ENCODE results near the gene CHRDL1.

Gene CHRDL1

DNA sequence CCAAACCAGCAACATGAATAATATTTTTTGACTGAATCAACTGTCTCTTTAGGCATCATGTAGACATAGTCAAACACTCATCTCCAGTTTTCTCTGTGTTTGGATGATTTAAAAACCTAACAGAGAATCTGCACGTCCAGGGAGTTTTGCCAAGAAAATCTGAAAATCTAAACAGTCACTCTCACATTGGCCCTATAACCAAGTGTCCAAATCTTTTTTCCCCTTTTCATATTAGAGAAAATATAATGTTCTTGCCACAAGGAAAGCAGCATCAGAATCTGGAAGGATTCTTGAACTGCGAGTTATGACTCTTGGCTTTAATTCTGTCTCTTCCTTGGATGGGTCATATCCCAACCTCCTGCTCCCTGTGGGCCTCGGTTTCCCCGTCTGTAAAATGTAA lies 8.8 kb upstream of the CHRDL1 start:
- Histone ChIP-seq H2AK5ac (ENCODE audit: low read length, severe bottlenecking) (no peak overlapping the region), H3K4me3 (ENCODE audit: insufficient read depth in 1 of 2, low read depth in 1 of 2, low read length in 2 of 2) (no peak overlapping the region), H3K9ac (ENCODE audit: low read length) (no peak overlapping the region), H3K79me1 (replicated peaks; ENCODE audit: low read length, poor library complexity, severe bottlenecking) (no peaks in the 10 kb centered on the region), H2BK15ac (ENCODE audit: low read depth, poor library complexity, severe bottlenecking) (no peak overlapping the region), H3K4ac (ENCODE audit: low read depth in 1 of 2, low read length in 2 of 2) (no peak overlapping the region), H3K14ac (ENCODE audit: low read length in 2 of 2) (no peak overlapping the region), H2BK5ac (ENCODE audit: low read depth, low read length, poor library complexity, severe bottlenecking) (no peak overlapping the region), H3K9me3 (ENCODE audit: control insufficient read depth, low read length) (no peaks in the 10 kb centered on the region), H3K23ac (ENCODE audit: low read length in 2 of 2) (no peak overlapping the region), H3K36me3 (ENCODE audit: control insufficient read depth in 1 of 2, insufficient read depth in 2 of 2, low read depth in 1 of 2, low read length in 2 of 2) (no peaks in the 10 kb centered on the region), H2AFZ (ENCODE audit: low read depth, low read length) (no peak overlapping the region), H3K27ac (ENCODE audit: low read length, poor library complexity, severe bottlenecking) (no peak overlapping the region), H4K91ac (ENCODE audit: low read length) (no peak overlapping the region), H3K4me1 (ENCODE audit: control insufficient read depth, insufficient read depth, low read depth, low read length) (no peaks in the 10 kb centered on the region), H3K27me3 (ENCODE audit: control insufficient read depth in 1 of 2, insufficient read depth in 1 of 2, low read length in 2 of 2) (peaks cover 0 to 39% of the 10 kb centered on the region in 2 experiments), H4K8ac (ENCODE audit: low read length) (no peak overlapping the region), H2BK120ac (ENCODE audit: low read depth, low read length) (no peak overlapping the region), H3K4me2 (ENCODE audit: low read length, poor library complexity, severe bottlenecking) (no peak overlapping the region), H3K18ac (ENCODE audit: low read depth in 1 of 2, low read length in 2 of 2) (no peak overlapping the region), H2BK12ac (ENCODE audit: low read length in 2 of 2) (no peak overlapping the region)
- 71% methylated on average over 4 of the region's 4 CpGs for WGBS
- no peak for DNase-seq

DNA sequence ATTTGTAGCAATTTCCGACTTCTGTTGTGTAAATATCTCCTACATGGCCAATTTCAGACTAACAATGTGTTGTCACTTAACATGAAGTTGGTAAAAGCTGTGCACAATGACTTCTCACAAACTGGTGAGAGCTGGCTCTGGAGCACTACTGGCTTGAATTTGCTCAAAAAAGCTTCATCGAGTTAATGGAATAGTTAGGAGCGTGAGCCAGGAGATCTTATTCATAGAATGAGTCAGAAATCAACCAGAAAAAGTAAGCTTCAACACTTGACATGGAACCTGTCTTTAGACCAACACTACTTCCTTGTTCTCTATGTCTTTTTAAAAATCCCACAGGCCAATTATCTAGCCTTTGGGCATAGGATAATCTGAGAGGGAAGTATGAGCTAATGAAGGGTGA lies 7.9 kb upstream of the CHRDL1 start:
- DNase-seq, result no peak
- Histone ChIP-seq H2AFZ (ENCODE audit: low read depth, low read length) (no peak overlapping the region), H3K4me2 (ENCODE audit: low read length, poor library complexity, severe bottlenecking) (no peak overlapping the region), H3K79me1 (replicated peaks; ENCODE audit: low read length, poor library complexity, severe bottlenecking) (no peaks in the 10 kb centered on the region), H3K4me3 (ENCODE audit: insufficient read depth in 1 of 2, low read depth in 1 of 2, low read length in 2 of 2) (no peak overlapping the region), H3K4ac (ENCODE audit: low read depth in 1 of 2, low read length in 2 of 2) (no peak overlapping the region), H3K9me3 (ENCODE audit: control insufficient read depth, low read length) (no peaks in the 10 kb centered on the region), H2AK5ac (ENCODE audit: low read length, severe bottlenecking) (no peak overlapping the region), H3K27ac (ENCODE audit: low read length, poor library complexity, severe bottlenecking) (no peak overlapping the region), H2BK12ac (ENCODE audit: low read length in 2 of 2) (no peak overlapping the region), H4K91ac (ENCODE audit: low read length) (no peak overlapping the region), H4K8ac (ENCODE audit: low read length) (no peak overlapping the region), H3K4me1 (ENCODE audit: control insufficient read depth, insufficient read depth, low read depth, low read length) (no peaks in the 10 kb centered on the region), H2BK15ac (ENCODE audit: low read depth, poor library complexity, severe bottlenecking) (no peak overlapping the region), H3K27me3 (ENCODE audit: control insufficient read depth in 1 of 2, insufficient read depth in 1 of 2, low read length in 2 of 2) (peaks cover 0 to 35% of the 10 kb centered on the region in 2 experiments), H3K9ac (ENCODE audit: low read length) (no peak overlapping the region), H2BK5ac (ENCODE audit: low read depth, low read length, poor library complexity, severe bottlenecking) (no peak overlapping the region), H3K36me3 (ENCODE audit: control insufficient read depth in 1 of 2, insufficient read depth in 2 of 2, low read depth in 1 of 2, low read length in 2 of 2) (no peaks in the 10 kb centered on the region), H3K14ac (ENCODE audit: low read length in 2 of 2) (no peak overlapping the region), H2BK120ac (ENCODE audit: low read depth, low read length) (no peak overlapping the region), H3K23ac (ENCODE audit: low read length in 2 of 2) (no peak overlapping the region), H3K18ac (ENCODE audit: low read depth in 1 of 2, low read length in 2 of 2) (no peak overlapping the region)
- no CpG with 5 or more reads among the region's 3 CpGs for WGBS

DNA sequence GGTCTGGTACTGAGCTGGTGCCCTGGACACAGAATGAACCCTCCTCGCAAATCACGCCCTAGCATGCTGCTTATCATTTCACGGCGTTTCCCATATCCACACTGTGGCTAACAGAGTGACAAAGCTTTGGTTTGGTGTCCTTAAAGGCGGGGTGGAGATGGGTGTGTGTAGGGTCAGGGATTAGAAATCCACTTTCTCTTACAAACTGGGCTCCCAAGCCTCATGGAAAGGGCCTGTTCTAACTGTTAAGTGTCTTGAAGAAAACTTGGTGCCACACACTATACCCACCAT lies 735 bp upstream of the CHRDL1 start:
- H4K91ac ChIP-seq (ENCODE audit: low read length), result no peak overlapping the region
- no peak overlapping the region for H3K14ac ChIP-seq (ENCODE audit: low read length in 2 of 2)
- H3K4me1 ChIP-seq (ENCODE audit: control insufficient read depth, insufficient read depth, low read depth, low read length), result peaks cover 5% of the 10 kb centered on the region
- no peak overlapping the region for H3K9ac ChIP-seq (ENCODE audit: low read length)
- H3K36me3 ChIP-seq (ENCODE audit: control insufficient read depth in 1 of 2, insufficient read depth in 2 of 2, low read depth in 1 of 2, low read length in 2 of 2), result no peaks in the 10 kb centered on the region
- no peak overlapping the region for H2AFZ ChIP-seq (ENCODE audit: low read depth, low read length)
- H3K27ac ChIP-seq (ENCODE audit: low read length, poor library complexity, severe bottlenecking), result no peak overlapping the region
- H3K23ac ChIP-seq (ENCODE audit: low read length in 2 of 2), result no peak overlapping the region
- H2BK5ac ChIP-seq (ENCODE audit: low read depth, low read length, poor library complexity, severe bottlenecking), result no peak overlapping the region
- H2AK5ac ChIP-seq (ENCODE audit: low read length, severe bottlenecking), result no peak overlapping the region
- no peak overlapping the region for H4K8ac ChIP-seq (ENCODE audit: low read length)
- H3K18ac ChIP-seq (ENCODE audit: low read depth in 1 of 2, low read length in 2 of 2), result no peak overlapping the region
- H3K79me1 ChIP-seq (replicated peaks; ENCODE audit: low read length, poor library complexity, severe bottlenecking), result no peaks in the 10 kb centered on the region
- peaks cover 11 to 47% of the 10 kb centered on the region in 2 experiments for H3K27me3 ChIP-seq (ENCODE audit: control insufficient read depth in 1 of 2, insufficient read depth in 1 of 2, low read length in 2 of 2)
- no peak overlapping the region for H2BK15ac ChIP-seq (ENCODE audit: low read depth, poor library complexity, severe bottlenecking)
- no CpG with 5 or more reads among the region's 5 CpGs for WGBS
- H3K4me3 ChIP-seq (ENCODE audit: insufficient read depth in 1 of 2, low read depth in 1 of 2, low read length in 2 of 2), result peak overlapping the region in 1 of 2 experiments; percentile 74
- H3K4ac ChIP-seq (ENCODE audit: low read depth in 1 of 2, low read length in 2 of 2), result no peak overlapping the region
- no peak for DNase-seq
- peak overlapping the region; percentile 65 for H3K4me2 ChIP-seq (ENCODE audit: low read length, poor library complexity, severe bottlenecking)
- H2BK12ac ChIP-seq (ENCODE audit: low read length in 2 of 2), result no peak overlapping the region
- H2BK120ac ChIP-seq (ENCODE audit: low read depth, low read length), result no peak overlapping the region
- no peaks in the 10 kb centered on the region for H3K9me3 ChIP-seq (ENCODE audit: control insufficient read depth, low read length)

DNA sequence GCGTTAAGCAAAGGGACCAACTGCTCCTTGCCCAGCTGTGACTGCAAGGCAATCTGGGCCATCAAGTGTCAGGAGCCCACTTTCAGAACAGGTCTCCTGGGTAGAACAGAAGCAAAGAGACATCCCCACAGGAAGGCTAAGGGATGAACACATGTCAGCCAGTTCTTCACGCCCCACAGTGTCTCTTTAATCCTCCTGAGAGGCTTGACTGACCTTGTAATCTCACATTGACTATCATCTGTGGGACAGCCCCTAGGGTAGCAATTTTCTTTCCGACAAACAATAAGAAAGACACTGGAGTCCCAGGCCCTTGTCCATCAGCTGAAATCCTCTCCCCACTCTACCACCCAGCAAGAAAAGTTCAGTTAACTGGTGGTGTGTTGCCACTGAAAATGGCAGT lies 1.0 kb downstream of the CHRDL1 start:
- Histone ChIP-seq H3K18ac (ENCODE audit: low read depth in 1 of 2, low read length in 2 of 2) (no peak overlapping the region), H2BK12ac (ENCODE audit: low read length in 2 of 2) (no peak overlapping the region), H3K9ac (ENCODE audit: low read length) (no peak overlapping the region), H3K23ac (ENCODE audit: low read length in 2 of 2) (no peak overlapping the region), H2BK120ac (ENCODE audit: low read depth, low read length) (no peak overlapping the region), H4K8ac (ENCODE audit: low read length) (no peak overlapping the region), H3K27ac (ENCODE audit: low read length, poor library complexity, severe bottlenecking) (no peak overlapping the region), H4K91ac (ENCODE audit: low read length) (no peak overlapping the region), H3K27me3 (ENCODE audit: control insufficient read depth in 1 of 2, insufficient read depth in 1 of 2, low read length in 2 of 2) (peaks cover 11 to 47% of the 10 kb centered on the region in 2 experiments), H3K36me3 (ENCODE audit: control insufficient read depth in 1 of 2, insufficient read depth in 2 of 2, low read depth in 1 of 2, low read length in 2 of 2) (no peaks in the 10 kb centered on the region), H2BK15ac (ENCODE audit: low read depth, poor library complexity, severe bottlenecking) (no peak overlapping the region), H2AK5ac (ENCODE audit: low read length, severe bottlenecking) (no peak overlapping the region), H2BK5ac (ENCODE audit: low read depth, low read length, poor library complexity, severe bottlenecking) (no peak overlapping the region), H3K4me2 (ENCODE audit: low read length, poor library complexity, severe bottlenecking) (no peak overlapping the region), H3K4ac (ENCODE audit: low read depth in 1 of 2, low read length in 2 of 2) (no peak overlapping the region), H3K4me1 (ENCODE audit: control insufficient read depth, insufficient read depth, low read depth, low read length) (peaks cover 5% of the 10 kb centered on the region), H3K9me3 (ENCODE audit: control insufficient read depth, low read length) (no peaks in the 10 kb centered on the region), H3K79me1 (replicated peaks; ENCODE audit: low read length, poor library complexity, severe bottlenecking) (no peaks in the 10 kb centered on the region), H3K4me3 (ENCODE audit: insufficient read depth in 1 of 2, low read depth in 1 of 2, low read length in 2 of 2) (peak overlapping the region in 1 of 2 experiments; percentile 74), H2AFZ (ENCODE audit: low read depth, low read length) (no peak overlapping the region), H3K14ac (ENCODE audit: low read length in 2 of 2) (no peak overlapping the region)
- no peak for DNase-seq
- 96% methylated on average over 3 of the region's 3 CpGs for WGBS
